Upper lobe of left lung (tissue), 6 donors: ENCODE data around the gene ANKS3. TPM values are rescaled to one million over a fixed set of nuclear protein-coding genes. Genes with fewer than 3 reads are reported as not detected.

ENCODE experiments used
- ATAC-seq, 2 donors: fragments of 200-7000 bp; cut with Tn5 transposase; one replicate each; pipeline ENCODE4 v1.9.1; 2022; ENCODE audit warnings: mild to moderate bottlenecking in 2 of 2, moderate library complexity in 2 of 2; ENCODE audit not compliant: low FRiP score in 2 of 2
- DNase-seq, 2 donors: peaks; one replicate each; pipeline ENCODE4 v3.0.0-alpha.2; 2019 to 2020
- H3K27ac ChIP-seq, 4 donors: fragments of 200-600 bp; sonication (generic); one replicate each; pipeline ENCODE4 v1.5.1; 2016 to 2019
- H3K27me3 ChIP-seq, 4 donors: fragments of 200-600 bp; sonication (generic); one replicate each; pipeline ENCODE4 v1.5.1; 2017 to 2019
- H3K36me3 ChIP-seq, 4 donors: fragments of 200-600 bp; sonication (generic); one replicate each; pipeline ENCODE4 v1.5.1; 2016 to 2019
- H3K4me1 ChIP-seq, 4 donors: fragments of 200-600 bp; sonication (generic); one replicate each; pipeline ENCODE4 v1.5.1; 2018 to 2019
- H3K4me3 ChIP-seq, 4 donors: fragments of 200-600 bp; sonication (generic); one replicate each; pipeline ENCODE4 v1.5.1; 2017 to 2019; ENCODE audit warnings: mild to moderate bottlenecking in 2 of 4, moderate library complexity in 1 of 4
- H3K9me3 ChIP-seq, 4 donors: fragments of 200-600 bp; sonication (generic); one replicate each; pipeline ENCODE4 v1.5.1; 2018 to 2019
- EP300 ChIP-seq, 4 donors: sonication (generic); formaldehyde crosslinking; IDR thresholded peaks; one replicate each; pipeline ENCODE4 v1.5.1; 2017; ENCODE audit warnings: antibody characterized with exemption in 4 of 4, control low read depth in 2 of 4
- POLR2A ChIP-seq, 4 donors: fragments of 450-650 bp; IDR thresholded peaks; one replicate each; pipeline ENCODE4 v1.5.1; 2016 to 2017; ENCODE audit warnings: antibody characterized with exemption in 4 of 4, mild to moderate bottlenecking in 2 of 4
- POLR2AphosphoS5 ChIP-seq, 2 donors: sonication (generic); formaldehyde crosslinking; IDR thresholded peaks; one replicate each; pipeline ENCODE4 v1.5.1; 2017; ENCODE audit warnings: antibody characterized with exemption in 2 of 2
- WGBS, 2 donors: methylation state at CpG; one replicate each; pipeline ENCODE4 v1.1.5; 2017 to 2018; 5-methylcytosine and 5-hydroxymethylcytosine counted together
- total RNA-seq, 6 donors: library from RNA; depleted of rRNA in 4 of 6; stranded (reverse); fragments of >200 nt in 4 of 6; gene quantifications; one replicate each; pipeline versions ENCODE4 v1.1.0 to v1.2.1, GENCODE V29; 2016 to 2021
- TF ChIP-seq, protein P1 (sequence below), 6 experiments: fragments of 450-650 bp in 4 of 6; fragments of 200-600 bp in 2 of 6; sonication (generic) in 2 of 6; IDR thresholded peaks; one replicate each; pipeline ENCODE4 v1.5.1; 2016 to 2019; ENCODE audit warnings: antibody characterized with exemption in 6 of 6
- donor health status: DM: no; HTN: no; CAD: no; lungs with moderate emphysema.
- donor health status: DM: no; HTN: yes; CAD: no; lungs with severe emphysema.

ANKS3 gene
- total RNA-seq, 6 donors from 2014 or later: 17.9 to 67.1 (median 20.0) TPM

DNA sequence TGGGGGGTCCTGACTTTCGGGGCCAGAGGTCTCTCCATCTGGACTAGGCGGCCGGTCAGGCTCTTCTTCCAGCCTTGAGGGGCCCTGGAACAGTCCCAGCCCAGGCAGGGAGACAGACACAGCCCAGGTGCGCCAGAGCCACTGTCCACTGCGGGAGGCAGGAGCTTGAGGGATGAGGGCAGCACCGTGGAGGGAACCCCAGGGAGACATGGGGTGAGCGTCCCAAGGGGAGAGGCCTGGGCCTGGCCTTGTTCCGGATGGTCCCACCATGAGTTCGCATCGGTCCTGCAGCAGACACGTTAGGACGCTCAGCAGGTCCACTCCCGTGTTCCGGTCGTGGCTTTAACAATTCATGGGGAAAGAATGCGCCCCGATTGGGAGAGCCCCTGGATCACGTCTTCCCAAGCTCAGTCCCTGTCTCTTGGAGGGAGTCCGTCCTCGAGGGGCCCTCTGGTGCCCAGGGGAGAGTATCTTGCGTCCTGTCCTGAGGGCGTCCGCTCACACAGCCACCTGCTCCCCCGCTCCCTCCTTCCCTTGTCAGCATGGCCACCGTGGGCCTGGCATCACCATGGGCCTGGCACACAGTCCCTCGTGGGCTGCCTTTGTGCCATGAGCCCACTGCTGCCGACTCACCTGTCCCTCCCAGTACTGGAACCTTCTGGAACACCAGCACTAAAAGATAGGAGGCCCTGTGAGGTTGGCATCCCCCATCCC lies 47.4 kb downstream of the ANKS3 start:
- Histone ChIP-seq H3K27me3 (no peaks in the 10 kb centered on the region), H3K27ac (no peak overlapping the region), H3K9me3 (no peaks in the 10 kb centered on the region), H3K36me3 (peaks cover 11 to 85% (median 71%) of the 10 kb centered on the region in 4 donors), H3K4me1 (peaks cover 3 to 14% (median 8%) of the 10 kb centered on the region in 4 donors), H3K4me3 (no peak overlapping the region)
- DNase-seq (peak in 1 of 2 donors; percentile 56), ATAC-seq (no peak)
- TF ChIP-seq POLR2A (IDR thresholded peaks at IDR 0.05) (no peak), EP300 (IDR thresholded peaks at IDR 0.05) (no peak), POLR2AphosphoS5 (IDR thresholded peaks at IDR 0.05) (no peak)
- TF ChIP-seq, protein P1, sequence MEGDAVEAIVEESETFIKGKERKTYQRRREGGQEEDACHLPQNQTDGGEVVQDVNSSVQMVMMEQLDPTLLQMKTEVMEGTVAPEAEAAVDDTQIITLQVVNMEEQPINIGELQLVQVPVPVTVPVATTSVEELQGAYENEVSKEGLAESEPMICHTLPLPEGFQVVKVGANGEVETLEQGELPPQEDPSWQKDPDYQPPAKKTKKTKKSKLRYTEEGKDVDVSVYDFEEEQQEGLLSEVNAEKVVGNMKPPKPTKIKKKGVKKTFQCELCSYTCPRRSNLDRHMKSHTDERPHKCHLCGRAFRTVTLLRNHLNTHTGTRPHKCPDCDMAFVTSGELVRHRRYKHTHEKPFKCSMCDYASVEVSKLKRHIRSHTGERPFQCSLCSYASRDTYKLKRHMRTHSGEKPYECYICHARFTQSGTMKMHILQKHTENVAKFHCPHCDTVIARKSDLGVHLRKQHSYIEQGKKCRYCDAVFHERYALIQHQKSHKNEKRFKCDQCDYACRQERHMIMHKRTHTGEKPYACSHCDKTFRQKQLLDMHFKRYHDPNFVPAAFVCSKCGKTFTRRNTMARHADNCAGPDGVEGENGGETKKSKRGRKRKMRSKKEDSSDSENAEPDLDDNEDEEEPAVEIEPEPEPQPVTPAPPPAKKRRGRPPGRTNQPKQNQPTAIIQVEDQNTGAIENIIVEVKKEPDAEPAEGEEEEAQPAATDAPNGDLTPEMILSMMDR (IDR thresholded peaks at IDR 0.05): no peak
- WGBS, 2 donors: 90 to 93% methylated on average over 14 of the region's 27 CpGs

DNA sequence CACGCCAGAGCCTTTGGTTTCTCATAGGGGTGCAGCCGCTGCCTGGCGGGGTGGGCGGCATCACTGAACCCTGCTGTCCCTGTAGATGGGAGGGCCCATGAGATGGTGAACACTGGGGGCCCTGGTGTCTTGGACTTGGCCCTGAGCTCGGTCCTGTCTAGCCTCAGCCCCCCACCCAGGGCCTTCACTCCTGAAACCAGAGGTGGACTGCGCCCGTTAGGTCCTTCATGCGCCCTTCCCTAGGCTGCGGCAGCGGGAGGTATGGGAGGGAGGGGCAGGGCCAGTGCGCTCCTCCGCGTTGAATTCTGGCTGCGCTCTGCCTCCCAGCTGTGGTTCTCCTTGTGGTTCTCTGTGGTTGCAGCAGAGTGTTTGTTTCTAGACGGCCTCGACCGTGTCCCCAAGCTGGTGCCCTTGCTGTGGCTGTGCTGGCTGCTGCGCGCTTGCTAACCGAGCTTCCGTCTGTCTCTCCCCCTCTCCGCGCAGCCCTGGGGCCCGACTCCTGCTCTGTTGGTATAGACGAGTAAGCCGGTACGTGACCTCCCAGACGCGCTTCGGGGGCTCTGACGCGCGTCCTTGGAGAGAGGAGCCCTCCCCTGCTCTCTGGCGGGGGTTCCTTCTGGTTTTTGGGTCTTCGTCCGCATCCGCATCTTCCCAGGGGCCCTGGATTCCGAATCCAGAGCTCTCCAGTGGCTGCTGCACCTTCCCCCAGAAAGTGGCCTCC lies 48.1 kb downstream of the ANKS3 start:
- no peak overlapping the region for H3K27ac ChIP-seq
- no peak overlapping the region for H3K4me3 ChIP-seq
- no peaks in the 10 kb centered on the region for H3K9me3 ChIP-seq
- 88 to 96% methylated on average over 24 to 37 of the region's 38 CpGs for WGBS, 2 donors
- peaks cover 3 to 17% (median 12%) of the 10 kb centered on the region in 4 donors for H3K4me1 ChIP-seq
- DNase-seq (no peak), ATAC-seq (no peak)
- H3K36me3 ChIP-seq: peaks cover 11 to 92% (median 72%) of the 10 kb centered on the region in 4 donors
- H3K27me3 ChIP-seq: no peaks in the 10 kb centered on the region
- TF ChIP-seq EP300 (IDR thresholded peaks at IDR 0.05): no peak
- no peak for TF ChIP-seq POLR2AphosphoS5 (IDR thresholded peaks at IDR 0.05)
- TF ChIP-seq POLR2A (IDR thresholded peaks at IDR 0.05): no peak
- TF ChIP-seq, protein P1 (IDR thresholded peaks at IDR 0.05): no peak

DNA sequence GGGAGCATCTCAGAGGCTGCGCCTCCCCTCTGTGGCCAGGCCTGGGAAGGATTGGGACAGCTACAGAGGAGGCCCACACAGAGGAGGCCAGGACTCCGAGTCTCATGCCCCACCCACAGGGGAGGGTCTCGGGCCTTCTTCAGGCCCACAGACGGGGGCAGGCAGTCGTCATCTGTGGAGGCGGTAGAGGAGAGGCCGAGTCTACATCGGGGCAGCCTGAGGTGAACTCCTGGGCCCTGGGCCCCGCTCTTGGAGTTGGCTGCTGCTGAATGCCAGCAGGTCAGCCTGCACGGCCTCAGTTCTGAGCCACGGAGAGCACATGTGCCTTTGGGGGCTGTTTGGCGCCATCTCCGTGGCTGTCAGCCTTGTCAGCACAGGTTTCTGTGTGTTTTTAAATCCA lies 48.8 kb downstream of the ANKS3 start:
- peaks cover 11 to 95% (median 72%) of the 10 kb centered on the region in 4 donors for H3K36me3 ChIP-seq
- H3K9me3 ChIP-seq: no peaks in the 10 kb centered on the region
- H3K4me3 ChIP-seq: no peak overlapping the region
- H3K4me1 ChIP-seq: peaks cover 3 to 18% (median 15%) of the 10 kb centered on the region in 4 donors
- TF ChIP-seq POLR2AphosphoS5 (IDR thresholded peaks at IDR 0.05) (no peak), POLR2A (IDR thresholded peaks at IDR 0.05) (no peak), EP300 (IDR thresholded peaks at IDR 0.05) (no peak)
- TF ChIP-seq, protein P1 (IDR thresholded peaks at IDR 0.05): no peak
- H3K27ac ChIP-seq: no peak overlapping the region
- H3K27me3 ChIP-seq: no peaks in the 10 kb centered on the region
- ATAC-seq (no peak), DNase-seq (no peak)
- 93 to 100% methylated on average over 1 to 13 of the region's 13 CpGs for WGBS, 2 donors

DNA sequence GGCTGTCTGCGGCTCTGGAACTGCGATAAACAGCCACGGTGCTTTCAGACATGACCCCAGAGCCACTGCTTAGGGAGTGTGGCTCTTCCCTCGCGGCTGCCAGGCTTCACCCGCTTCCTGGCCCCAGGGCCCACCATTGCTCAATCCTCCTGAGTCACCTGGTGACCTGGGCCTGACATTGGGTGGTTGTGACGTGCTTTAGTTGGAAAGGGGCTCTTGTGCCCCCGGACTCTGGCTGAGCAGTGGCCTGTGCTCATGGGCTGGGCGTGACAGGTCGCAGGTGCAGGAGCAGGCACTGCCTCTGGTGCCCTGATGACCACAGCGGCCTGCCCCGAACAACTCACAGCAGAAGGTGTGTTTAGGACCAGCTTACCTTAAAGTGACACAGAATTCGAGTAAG lies 49.3 kb downstream of the ANKS3 start:
- ATAC-seq (no peak), DNase-seq (no peak)
- H3K27ac ChIP-seq: no peak overlapping the region
- WGBS, 2 donors: 84 to 100% methylated on average over 1 to 13 of the region's 13 CpGs
- no peak overlapping the region for H3K4me3 ChIP-seq
- H3K27me3 ChIP-seq: no peaks in the 10 kb centered on the region
- H3K36me3 ChIP-seq: peaks cover 11 to 91% (median 72%) of the 10 kb centered on the region in 4 donors
- peaks cover 3 to 18% (median 16%) of the 10 kb centered on the region in 4 donors for H3K4me1 ChIP-seq
- H3K9me3 ChIP-seq: no peaks in the 10 kb centered on the region
- TF ChIP-seq EP300 (IDR thresholded peaks at IDR 0.05): no peak
- TF ChIP-seq POLR2A (IDR thresholded peaks at IDR 0.05): no peak
- TF ChIP-seq POLR2AphosphoS5 (IDR thresholded peaks at IDR 0.05): no peak

DNA sequence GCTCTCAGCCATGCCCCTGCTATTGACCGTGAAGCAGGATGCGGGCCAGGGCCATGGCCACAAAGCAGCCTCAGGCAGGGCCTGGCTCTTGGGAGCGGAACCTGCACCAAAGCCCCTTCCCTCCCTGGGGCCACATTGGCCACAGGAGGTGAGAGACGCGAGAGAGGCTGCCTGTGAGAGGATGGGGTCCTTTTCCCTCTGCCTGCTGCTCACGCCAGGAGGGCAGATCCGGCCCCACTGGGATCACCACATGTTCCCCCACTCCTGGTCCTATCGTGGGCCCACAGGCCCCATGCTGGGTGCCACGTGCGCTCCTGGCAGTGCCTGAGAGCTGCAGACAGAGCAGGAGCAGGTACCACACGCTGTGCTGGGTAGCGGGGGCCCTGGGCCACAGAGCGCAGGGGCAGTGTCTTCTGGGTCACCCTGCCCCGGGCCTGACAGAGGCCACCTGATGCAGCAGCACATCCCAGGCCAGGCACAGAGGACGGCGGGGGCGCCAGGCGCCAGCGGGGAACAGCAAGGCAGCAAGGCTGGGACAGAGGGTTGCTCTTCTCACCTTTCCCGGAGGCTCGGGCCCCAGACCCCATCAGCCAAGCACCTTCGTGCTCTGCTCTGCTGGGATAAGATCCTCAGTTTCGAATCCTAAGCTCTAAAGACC lies 49.9 kb downstream of the ANKS3 start:
- Histone ChIP-seq H3K4me1 (peaks cover 6 to 24% (median 22%) of the 10 kb centered on the region in 4 donors), H3K4me3 (no peak overlapping the region), H3K9me3 (no peaks in the 10 kb centered on the region), H3K36me3 (peaks cover 11 to 92% (median 71%) of the 10 kb centered on the region in 4 donors), H3K27me3 (no peaks in the 10 kb centered on the region), H3K27ac (no peak overlapping the region)
- 94 to 97% methylated on average over 15 to 22 of the region's 23 CpGs for WGBS, 2 donors
- TF ChIP-seq EP300 (IDR thresholded peaks at IDR 0.05) (no peak), POLR2A (IDR thresholded peaks at IDR 0.05) (no peak), POLR2AphosphoS5 (IDR thresholded peaks at IDR 0.05) (no peak)
- TF ChIP-seq, protein P1 (IDR thresholded peaks at IDR 0.05): no peak
- no peak for ATAC-seq
- peak in 1 of 2 donors; percentile 80 for DNase-seq
